GM08714 (cell line): ENCODE results near the gene POR.
"Not testable (repeated sequence)": the region's sequence is repeated elsewhere in the genome, so short reads cannot be mapped to it uniquely, and the experiment has no call there.

Experiments used
- H3K4me3 ChIP-seq: fragments of 200-500 bp; sonication (Bioruptor generic); 2 replicates; pipeline ENCODE4 v1.5.1; 2014; ENCODE audit warnings: mild to moderate bottlenecking, low read length, inconsistent platforms
- ZNF274 ChIP-seq: IDR thresholded peaks from 2 replicates; pipeline ENCODE4 v1.6.1; 2012; ENCODE audit warnings: mild to moderate bottlenecking, low read depth, low read length

Gene POR

DNA sequence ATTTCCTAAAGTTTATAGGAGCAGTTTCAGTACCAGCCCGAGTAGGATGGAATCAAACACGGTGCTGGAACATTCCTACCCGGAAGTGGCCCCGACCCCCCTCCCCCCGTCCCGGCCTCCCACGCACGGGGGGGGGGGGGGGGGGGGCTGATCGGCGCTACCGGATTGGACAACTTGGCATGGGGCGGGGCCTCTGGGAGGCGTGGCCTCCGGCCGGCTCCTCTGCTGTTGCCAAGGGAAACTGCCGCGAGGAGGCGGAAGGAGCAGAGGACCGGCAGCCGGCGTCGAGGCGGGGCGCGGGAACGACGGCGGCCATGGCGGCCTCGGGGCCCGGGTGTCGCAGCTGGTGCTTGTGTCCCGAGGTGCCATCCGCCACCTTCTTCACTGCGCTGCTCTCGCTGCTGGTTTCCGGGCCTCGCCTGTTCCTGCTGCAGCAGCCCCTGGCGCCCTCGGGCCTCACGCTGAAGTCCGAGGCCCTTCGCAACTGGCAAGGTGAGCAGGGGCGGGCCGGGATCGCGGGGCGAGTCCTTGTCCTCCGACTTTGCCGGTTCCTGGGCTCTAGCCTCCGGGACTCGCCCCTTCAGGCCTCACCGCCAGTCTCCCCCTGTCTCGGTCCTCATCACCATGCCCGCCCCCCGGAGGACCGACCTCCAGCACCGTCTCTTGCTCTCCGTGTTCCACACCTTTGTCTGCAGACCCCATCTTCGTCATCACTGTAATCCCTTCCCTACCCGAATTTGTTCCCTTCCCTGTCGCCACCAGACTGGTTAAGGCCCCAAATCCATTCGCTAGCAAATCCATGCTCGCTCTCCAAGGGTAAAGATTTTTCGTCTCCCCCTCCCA, 36.0 kb upstream of the POR start, which contains the start of gene RHBDD2:
Gene RHBDD2 (plus strand): TSS at position 266 of the 843 bp plus-strand sequence. CDS start 49 bp downstream, at position 315.
- H3K4me3 ChIP-seq: peak within 1 kb of the TSS; percentile 99
- no peak for TF ChIP-seq ZNF274

DNA sequence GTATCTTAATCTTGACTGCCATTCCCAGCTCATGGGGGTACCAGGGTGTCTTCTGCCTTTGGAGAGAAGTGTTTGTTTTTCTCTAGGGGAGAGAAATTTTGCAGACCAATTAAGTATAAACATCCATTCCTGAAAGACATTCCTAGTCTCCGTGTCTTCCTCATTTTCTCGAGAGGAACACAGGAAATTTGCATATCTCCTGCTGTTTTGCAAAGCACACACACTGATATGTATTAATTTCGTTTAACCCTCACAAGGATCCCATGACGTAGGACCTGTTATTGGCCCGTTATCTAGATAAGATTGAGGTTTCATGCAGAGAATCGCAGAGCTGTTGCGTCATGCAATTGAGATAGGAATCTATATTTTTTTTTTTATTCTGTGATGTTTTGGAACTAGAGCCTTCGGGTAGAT, 35.2 kb upstream of the POR start:
- peak overlapping the region; percentile 99 for H3K4me3 ChIP-seq
- no peak for TF ChIP-seq ZNF274

DNA sequence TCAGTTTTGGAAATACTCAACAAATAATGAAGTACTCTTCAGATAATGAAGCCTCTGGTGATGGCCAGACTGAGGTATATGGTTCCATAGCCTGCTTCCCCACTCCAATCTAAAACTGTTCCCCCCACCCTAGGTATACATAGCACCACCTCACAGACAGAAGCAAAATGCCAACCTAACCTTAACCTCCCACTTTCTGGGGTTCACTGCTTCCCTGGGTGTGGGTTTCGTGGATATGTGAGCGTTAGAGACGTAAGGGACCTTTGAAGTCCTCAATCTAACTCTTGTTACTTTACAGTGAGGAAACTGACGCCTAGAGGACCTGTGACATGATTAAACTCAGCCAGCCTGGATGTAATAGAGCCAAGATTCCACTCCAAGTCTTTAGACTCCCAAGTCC, 34.7 kb upstream of the POR start:
- no peak for TF ChIP-seq ZNF274
- peak overlapping the region; percentile 10 for H3K4me3 ChIP-seq

DNA sequence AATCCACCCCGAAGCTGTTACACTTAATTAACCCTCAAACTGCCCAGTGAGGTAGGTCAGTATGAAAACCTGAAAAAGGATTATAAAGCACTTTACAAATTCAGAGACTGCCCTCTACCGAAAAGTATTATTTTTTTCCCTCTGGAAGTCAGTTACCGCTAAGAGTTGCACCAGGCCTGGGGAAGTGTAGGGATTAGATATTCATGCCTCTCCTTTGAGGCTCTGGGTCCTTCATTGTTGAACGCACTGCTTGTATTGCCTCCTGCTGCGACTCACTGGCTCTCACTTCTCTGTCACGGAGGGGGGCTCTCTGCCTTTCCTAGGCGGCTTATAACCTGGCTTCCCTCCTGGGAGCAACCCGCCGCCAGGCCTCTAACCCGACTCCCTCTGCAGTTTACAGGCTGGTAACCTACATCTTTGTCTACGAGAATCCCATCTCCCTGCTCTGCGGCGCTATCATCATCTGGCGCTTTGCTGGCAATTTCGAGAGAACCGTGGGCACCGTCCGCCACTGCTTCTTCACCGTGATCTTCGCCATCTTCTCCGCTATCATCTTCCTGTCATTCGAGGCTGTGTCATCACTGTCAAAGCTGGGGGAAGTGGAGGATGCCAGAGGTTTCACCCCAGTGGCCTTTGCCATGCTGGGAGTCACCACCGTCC, 33.4 kb upstream of the POR start:
- no peak for TF ChIP-seq ZNF274
- H3K4me3 ChIP-seq: no peak overlapping the region

DNA sequence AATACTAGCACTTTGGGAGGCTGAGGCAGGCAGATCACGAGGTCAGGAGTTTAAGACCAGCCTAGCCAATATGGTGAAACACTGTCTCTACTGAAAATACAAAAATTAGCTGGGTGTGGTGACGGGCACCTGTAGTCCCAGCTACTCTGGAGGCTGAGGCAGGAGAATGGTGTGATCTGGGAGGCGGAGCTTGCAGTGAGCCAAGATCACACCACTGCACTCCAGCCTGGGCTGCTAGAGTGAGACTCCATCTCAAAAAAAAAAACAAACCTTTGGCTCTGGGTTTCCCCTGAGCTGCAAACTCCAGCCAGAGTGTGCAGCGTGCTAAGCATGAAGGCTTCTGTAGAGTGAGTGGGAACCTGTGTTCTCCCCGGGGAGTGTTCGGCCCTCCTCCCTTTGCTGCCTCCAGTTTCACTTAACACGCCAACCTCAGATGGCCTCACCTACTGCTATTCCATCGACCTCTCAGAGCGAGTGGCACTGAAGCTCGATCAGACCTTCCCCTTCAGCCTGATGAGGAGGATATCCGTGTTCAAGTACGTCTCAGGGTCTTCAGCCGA, 31.6 kb upstream of the POR start:
- not testable (repeated sequence) for H3K4me3 ChIP-seq

DNA sequence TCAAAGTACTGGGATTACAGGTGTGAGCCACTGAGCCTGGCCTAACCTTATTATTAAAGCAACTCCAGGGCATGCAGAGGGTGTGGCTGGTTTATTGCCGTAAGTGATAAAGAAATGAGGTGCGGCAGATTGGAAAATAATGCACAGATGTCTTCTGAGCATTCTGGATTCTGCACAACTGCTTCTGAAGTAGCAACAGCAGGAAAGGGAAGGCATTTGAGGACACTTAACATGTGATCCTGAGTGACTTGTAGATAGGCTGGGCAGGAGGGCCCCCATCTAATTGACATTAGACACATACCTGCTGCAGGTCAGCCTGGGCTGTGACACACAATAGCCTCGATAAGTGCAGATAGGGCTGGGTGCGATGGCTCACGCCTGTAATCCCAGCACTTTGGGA, 30.5 kb upstream of the POR start:
- TF ChIP-seq ZNF274: no peak
- H3K4me3 ChIP-seq: no peak overlapping the region

DNA sequence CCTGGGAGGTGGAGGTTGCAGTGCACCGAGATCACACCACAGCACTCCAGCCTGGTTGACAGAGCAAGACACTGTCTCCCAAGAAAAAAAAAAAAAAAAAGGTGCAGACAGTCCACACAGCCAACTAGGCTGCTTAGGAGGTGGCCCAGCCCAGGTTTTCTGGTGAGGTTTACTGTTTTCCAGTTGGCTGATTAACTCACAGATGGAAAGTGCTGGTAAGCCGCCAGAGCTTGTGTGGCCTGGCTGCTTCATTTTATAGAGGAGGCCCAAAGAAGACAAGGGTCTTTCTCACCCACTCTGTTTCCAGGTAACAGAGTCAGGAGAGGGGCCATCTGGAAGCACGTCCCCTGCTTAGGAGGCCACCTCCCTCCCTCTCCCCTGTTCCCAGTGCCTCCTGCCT, 29.9 kb upstream of the POR start:
- no peak for TF ChIP-seq ZNF274
- no peak overlapping the region for H3K4me3 ChIP-seq

DNA sequence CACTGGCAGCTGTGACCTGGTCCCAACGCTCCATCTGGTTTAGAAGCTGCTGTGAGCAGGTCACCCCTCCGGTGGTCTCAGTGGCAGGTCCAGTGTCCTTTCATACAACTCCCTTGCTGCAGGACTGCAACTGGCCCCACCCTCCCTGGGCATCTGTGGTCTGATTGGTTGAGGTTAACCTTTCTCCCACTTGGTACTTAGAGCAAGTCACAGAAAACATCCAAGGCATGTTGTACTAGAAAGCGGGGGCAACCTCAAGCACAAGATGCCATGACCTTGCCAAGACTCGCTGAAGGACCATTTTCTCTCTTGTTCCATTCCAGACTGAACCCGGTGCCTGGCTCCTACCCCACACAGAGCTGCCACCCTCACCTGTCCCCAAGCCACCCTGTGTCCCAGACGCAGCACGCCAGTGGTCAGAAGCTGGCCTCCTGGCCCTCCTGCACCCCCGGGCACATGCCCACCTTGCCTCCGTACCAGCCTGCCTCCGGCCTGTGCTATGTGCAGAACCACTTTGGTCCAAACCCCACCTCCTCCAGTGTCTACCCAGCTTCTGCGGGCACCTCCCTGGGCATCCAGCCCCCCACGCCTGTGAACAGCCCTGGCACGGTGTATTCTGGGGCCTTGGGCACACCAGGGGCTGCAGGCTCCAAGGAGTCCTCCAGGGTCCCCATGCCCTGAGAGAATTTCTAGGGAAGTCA, 27.1 kb upstream of the POR start:
- H3K4me3 ChIP-seq: no peak overlapping the region
- TF ChIP-seq ZNF274: no peak

DNA sequence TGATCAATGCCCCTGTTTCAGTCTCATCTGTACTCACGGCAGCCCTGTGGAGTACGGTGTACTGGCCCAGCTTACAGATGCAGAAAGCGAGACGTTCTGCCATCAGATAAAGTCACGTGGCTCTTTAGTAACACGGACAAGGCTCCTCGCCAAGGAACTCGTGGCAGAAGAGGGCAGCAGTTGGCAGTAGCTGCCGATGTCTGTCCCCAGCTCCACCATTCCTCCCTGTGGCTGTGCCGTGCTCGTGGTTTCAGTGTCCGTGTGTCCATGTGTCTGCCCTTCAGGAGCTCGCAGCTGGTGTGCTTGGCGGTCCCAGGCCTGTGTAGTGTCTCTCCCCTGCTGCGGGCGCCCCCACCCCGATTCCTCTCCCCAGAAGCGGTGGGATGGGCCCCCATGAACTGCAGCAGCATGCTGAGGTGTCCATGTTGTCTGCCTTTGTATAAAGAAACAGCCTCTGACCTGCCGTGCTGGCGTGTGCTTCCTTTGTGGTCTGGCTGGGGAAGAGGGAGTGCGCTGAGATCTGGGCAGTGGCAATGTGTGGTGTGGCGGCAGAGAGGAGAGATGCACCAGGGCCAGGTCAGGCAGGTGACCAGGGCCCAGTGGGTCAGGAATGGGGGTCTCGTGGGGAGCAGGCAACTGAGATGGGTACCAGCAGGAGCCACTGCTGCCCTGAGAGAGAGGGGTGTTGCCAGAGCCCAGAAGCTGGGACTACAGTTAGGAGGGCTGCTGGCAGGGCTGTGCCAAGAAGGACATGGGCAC, 26.3 kb upstream of the POR start:
- H3K4me3 ChIP-seq: no peak overlapping the region
- no peak for TF ChIP-seq ZNF274

DNA sequence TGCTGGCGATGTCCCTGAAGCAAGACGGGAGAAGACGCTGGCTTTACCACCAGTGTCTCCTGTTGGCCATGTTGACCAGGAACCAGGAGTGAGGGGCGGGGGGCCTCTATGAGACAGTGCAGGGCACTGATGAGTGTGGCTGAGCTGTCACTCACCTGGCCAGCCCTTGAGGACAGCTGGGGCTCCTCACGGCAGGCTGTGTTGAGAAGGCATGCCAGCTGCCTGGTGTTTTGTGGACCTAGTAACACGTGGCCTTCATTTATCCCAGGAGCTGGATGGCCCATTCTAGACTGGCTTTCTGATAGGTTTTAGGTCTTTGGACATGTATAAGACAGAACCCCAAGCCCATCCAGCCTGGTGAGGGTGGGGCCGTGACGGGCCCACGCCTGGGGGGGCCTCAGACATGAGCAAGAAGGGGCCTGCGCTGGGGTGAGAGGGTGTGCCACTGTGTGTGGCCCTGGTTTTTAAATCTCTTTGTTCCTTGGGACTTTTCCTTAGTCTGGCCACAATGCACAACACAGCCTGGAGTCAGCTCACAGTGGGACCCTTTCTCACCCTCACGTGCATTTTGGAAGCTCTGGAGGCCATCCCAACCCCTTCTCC, 25.6 kb upstream of the POR start:
- TF ChIP-seq ZNF274: no peak
- H3K4me3 ChIP-seq: no peak overlapping the region

DNA sequence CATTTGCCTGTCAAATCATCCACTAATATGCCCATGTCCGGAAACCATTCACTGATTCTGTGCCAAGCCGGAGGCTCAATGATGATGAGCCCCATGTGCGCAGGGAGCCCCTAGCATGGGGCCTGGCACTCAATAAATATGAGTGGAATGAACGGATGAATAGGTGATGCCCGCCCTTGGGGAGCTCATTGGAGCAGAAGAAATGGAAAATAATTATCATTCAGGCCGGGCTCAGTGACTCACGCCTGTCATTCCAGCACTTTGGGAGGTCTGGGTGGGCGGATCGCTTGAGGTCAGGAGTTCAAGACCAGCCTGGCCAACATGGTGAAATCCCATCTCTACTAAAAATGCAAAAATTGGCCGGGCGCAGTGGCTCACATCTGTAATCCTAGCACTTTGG, 25.1 kb upstream of the POR start:
- TF ChIP-seq ZNF274: no peak
- H3K4me3 ChIP-seq: no peak overlapping the region

DNA sequence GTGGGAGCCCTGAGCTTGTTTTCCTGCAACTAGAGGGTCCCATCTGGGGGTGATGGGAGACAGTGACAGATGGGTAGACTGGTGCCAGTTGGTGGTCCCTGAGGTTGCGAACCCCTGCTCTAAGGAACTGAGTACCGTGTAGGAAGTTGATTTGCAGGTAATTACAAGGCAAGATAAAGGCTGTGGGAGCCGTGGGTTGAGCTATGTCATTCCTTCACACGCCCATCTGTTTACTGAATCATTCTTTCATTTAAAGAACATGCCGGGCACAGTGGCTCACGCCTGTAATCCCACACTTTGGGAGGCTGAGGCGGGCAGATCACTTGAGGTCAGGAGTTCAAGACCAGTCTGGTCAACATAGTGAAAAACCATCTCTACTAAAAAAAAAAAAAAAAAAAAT, 23.7 kb upstream of the POR start:
- H3K4me3 ChIP-seq: not testable (repeated sequence)

DNA sequence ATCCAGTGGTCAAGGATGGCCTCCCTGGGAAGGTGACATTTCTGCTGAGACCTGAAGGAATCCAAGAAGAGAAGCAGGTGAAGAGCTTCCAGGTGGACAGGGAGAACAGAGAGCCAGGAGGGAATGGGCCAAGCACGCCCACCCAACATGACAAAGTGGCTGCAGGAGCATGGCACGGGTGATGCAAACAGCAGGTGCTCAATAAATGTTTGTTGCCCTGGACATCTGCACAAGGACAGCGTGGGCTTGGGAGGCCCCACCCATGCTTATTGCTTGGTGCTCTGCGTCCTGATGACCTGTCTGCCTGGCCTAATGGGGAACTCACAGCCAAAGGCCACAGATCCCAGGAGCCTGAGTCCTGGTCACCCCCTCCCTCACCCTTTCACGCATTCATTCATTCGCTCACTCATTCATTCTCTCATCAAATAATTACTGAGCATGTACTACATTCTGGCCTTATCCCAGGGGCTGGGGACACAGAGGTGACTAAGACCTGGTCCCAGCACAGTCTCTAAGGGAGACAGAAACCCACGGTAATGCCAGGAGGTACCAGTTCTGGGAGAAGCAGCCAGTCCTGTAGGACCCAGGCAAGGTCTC, 23.0 kb upstream of the POR start:
- H3K4me3 ChIP-seq: no peak overlapping the region
- no peak for TF ChIP-seq ZNF274

DNA sequence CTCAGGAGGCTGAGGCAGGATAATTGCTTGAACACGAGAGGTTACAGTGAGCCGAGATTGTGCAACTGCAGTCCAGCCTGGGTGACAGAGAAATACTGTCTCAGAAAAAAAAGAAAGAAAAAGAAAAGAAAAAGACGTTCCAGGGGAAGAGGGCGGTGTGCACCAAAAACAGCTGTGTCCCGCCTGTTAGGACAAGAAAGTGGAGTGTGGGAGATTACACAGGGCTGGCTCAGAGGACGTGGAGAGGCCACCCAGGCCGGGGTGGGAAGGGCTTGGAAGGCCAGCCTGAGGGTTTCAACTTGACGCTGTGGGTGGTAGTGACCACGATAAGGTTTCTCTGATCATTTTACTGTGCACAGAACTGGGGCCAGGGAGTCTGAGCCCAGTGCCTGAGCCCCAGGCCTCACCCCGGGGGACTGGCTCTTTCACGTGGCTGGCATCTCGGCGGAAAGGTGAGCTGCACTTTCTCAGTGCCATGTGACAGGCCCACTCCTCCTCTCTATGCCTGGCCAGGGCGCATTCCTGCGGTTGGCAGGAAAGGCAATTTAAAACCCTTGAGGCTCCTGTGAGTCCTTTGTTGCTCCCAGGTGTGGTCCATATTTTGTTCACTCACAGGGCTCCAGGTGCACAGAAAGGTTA, 22.2 kb upstream of the POR start:
- no peak for TF ChIP-seq ZNF274

More for the DNA sequence above, 22.2 kb upstream of the POR start:
- H3K4me3 ChIP-seq: no peak overlapping the region
